ENCODE measurements around the gene ZNF565.
"Not testable (repeated sequence)": the region's sequence is repeated elsewhere in the genome, so short reads cannot be mapped to it uniquely, and the experiment has no call there.

Gene ZNF565

DNA sequence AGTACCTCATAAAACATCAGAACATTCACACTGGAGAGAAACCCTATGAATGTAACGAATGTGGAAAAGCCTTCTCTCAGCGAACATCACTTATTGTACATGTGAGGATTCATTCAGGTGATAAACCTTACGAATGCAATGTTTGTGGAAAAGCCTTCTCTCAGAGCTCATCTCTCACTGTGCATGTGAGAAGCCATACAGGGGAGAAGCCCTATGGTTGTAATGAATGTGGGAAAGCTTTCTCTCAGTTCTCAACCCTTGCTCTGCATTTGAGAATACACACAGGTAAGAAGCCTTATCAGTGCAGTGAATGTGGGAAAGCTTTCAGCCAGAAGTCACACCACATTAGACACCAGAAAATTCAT, 22.5 kb upstream of the ZNF565 start:
- in situ Hi-C loops (cut with MboI; ENCODE audit: low pct_unique_long_range_greater_than_20kb, low sequenced_read_pairs, unreplicated experiment) = no loop called here
- DNase-seq (ENCODE audit: low spot score) = no peak
- TF ChIP-seq, protein P1, sequence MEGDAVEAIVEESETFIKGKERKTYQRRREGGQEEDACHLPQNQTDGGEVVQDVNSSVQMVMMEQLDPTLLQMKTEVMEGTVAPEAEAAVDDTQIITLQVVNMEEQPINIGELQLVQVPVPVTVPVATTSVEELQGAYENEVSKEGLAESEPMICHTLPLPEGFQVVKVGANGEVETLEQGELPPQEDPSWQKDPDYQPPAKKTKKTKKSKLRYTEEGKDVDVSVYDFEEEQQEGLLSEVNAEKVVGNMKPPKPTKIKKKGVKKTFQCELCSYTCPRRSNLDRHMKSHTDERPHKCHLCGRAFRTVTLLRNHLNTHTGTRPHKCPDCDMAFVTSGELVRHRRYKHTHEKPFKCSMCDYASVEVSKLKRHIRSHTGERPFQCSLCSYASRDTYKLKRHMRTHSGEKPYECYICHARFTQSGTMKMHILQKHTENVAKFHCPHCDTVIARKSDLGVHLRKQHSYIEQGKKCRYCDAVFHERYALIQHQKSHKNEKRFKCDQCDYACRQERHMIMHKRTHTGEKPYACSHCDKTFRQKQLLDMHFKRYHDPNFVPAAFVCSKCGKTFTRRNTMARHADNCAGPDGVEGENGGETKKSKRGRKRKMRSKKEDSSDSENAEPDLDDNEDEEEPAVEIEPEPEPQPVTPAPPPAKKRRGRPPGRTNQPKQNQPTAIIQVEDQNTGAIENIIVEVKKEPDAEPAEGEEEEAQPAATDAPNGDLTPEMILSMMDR (IDR thresholded peaks at IDR 0.05; ENCODE audit: extremely low read depth, insufficient read depth, missing control alignments) = no peak

DNA sequence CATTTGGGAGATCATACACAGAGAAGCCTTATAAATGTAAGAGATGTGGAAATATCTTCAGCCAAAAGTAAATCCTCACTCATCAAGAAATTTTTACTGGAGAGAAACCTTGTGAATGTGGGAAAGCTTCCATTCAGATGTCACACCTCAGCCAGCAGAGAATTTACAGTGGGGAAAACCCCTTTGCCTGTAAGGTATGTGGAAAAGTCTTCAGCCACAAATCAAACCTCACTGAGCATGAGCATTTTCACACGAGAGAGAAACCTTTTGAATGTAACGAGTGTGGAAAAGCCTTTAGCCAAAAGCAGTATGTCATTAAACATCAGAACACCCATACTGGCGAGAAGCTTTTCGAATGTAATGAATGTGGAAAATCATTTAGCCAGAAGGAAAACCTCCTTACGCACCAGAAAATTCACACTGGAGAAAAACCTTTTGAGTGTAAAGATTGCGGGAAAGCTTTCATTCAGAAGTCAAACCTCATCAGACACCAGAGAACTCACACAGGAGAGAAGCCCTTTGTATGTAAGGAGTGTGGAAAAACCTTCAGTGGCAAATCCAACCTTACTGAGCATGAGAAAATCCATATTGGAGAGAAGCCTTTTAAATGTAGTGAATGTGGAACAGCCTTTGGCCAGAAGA, 22.0 kb upstream of the ZNF565 start:
- in situ Hi-C loops (cut with MboI; ENCODE audit: low pct_unique_long_range_greater_than_20kb, low sequenced_read_pairs, unreplicated experiment) = no loop called here
- TF ChIP-seq, protein P1 (IDR thresholded peaks at IDR 0.05; ENCODE audit: extremely low read depth, insufficient read depth, missing control alignments) = no peak
- no peak for DNase-seq (ENCODE audit: low spot score)

DNA sequence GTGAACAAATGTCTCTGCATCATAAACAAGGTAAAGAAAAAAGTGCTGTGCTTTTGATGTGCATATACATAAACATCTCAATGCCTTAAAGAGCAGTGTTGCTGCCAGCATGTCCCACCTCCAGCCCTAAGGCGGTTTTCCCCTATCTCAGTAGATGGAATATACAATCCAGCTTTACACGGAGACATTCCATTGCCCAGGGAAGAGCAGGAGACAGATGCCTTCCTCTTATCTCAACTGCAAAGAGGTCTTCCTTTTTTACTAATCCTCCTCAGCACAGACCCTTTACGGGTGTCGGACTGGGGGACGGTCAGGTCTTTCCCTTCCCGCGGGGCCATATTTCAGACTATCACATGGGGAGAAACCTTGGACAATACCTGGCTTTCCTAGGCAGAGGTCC, 19.2 kb upstream of the ZNF565 start:
- in situ Hi-C loops (cut with MboI; ENCODE audit: low pct_unique_long_range_greater_than_20kb, low sequenced_read_pairs, unreplicated experiment) = not testable (repeated sequence)

DNA sequence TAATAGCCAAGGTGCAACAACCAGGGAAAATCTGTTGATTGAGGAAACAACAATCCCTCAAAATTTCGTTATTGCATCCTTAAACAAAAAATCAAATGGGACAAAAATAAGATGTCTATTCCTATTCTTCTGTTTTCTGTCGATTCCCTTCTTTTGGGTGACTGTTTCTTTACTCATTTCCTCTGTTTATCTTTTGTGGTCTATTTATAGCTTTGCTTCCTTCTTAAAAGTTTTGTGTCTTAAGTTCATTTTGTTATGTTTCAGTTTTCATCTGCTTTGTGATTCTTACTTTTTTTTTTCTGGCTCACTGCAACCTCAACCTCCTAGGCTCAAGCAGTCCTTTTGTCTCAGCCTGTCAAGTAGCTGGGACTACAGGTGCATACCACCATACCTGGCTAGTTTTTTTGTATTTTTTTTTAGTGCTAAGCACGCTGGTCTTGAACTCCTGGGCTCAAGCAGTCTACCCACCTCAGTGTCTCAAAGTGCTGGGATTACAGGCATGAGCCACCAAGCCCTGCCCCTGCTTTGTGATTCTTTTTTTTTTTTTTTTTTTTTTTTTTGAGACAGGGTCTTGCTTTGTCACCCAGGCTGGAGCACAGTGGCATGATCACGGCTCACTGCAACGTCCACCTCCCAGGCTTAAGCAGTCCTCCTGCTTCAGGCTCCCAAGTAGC, 10.9 kb upstream of the ZNF565 start:
- in situ Hi-C loops (cut with MboI; ENCODE audit: low pct_unique_long_range_greater_than_20kb, low sequenced_read_pairs, unreplicated experiment) = no loop called here
- DNase-seq (ENCODE audit: low spot score) = no peak
- TF ChIP-seq, protein P1 (IDR thresholded peaks at IDR 0.05; ENCODE audit: extremely low read depth, insufficient read depth, missing control alignments) = no peak

More for the DNA sequence above, 19.2 kb upstream of the ZNF565 start:
- not testable (repeated sequence) for DNase-seq (ENCODE audit: low spot score)

DNA sequence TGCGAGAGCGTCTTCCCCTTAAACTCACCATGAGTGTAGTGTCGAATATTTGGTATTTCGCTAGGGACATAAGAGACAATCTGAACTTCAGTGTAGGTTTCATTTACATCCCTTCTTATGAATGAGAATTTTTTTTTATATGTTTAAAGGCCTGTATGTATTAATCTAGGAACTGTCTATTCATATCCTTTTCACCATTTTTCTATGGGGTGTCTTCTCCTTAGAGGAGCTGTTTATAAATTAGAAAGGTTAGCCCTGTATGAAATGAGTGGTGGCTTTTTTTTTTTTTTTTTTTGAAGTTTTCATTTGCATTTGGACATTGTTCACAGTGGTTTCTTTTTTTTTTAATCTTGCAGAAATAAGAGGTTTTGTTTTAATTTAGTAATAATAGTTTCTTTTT, 8.0 kb upstream of the ZNF565 start:
- in situ Hi-C loops (cut with MboI; ENCODE audit: low pct_unique_long_range_greater_than_20kb, low sequenced_read_pairs, unreplicated experiment) = no loop called here
- DNase-seq (ENCODE audit: low spot score) = no peak
- TF ChIP-seq, protein P1 (IDR thresholded peaks at IDR 0.05; ENCODE audit: extremely low read depth, insufficient read depth, missing control alignments) = no peak

DNA sequence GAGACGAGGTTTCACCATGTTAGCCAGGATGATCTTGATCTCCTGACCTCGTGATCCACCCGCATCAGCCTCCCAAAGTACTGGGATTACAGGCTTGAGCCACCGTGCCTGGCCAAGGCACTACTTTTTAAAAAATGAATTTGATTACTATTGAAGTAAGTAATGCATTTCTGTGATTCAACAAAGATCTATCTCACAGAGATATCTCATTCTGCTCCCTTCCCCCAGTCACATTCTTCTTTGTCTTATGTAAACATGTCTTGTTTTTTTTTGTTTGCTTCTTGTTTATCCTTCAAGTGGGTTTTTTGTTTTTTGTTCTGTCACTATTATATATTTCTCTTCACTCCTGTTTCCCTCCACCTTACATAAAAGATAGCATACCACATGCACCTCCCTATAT, 7.0 kb upstream of the ZNF565 start:
- in situ Hi-C loops (cut with MboI; ENCODE audit: low pct_unique_long_range_greater_than_20kb, low sequenced_read_pairs, unreplicated experiment) = no loop called here
- TF ChIP-seq, protein P1 (IDR thresholded peaks at IDR 0.05; ENCODE audit: extremely low read depth, insufficient read depth, missing control alignments) = no peak
- no peak for DNase-seq (ENCODE audit: low spot score)

DNA sequence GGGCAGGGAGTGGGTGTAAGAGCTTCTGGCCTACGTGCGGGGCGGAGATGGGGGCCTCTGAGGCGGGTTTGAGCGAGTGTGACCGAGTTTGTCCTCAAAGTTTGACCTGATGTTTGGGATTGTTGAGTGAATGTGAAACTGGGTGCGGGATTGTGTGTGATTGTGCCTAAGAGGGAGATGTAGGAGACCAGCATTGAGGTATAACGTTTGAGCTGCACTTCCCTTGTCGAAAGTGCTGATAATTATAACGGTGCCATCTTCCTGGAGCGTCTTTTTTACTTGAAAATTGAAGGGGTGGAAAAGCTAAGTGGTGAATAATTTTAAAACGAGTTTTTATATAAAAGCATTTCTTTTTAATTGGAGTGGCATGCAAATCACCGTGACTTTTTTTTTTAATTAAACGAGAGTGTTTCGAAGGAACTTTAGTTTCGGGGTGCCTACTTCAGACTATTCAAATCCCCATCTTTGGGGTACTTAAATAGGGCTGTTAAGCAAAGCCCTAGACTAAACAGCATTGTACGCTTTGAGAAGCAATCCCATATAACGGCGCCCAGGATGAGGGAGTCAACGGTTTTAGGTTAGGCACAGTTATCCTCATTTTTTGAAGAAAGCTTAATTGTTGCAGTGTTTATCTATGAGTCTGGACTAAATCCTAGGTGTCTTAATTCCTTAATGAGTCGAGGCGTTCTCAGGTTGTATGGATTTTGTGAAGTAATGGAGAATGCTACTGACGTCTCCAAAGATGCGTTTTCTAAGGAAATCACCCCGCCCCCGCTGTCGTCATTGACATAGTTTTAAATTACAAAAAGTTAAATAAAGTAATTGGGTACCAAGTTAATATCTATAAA, 1.0 kb upstream of the ZNF565 start:
- in situ Hi-C loops (cut with MboI; ENCODE audit: low pct_unique_long_range_greater_than_20kb, low sequenced_read_pairs, unreplicated experiment) = no loop called here
- TF ChIP-seq, protein P1 (IDR thresholded peaks at IDR 0.05; ENCODE audit: extremely low read depth, insufficient read depth, missing control alignments) = no peak
- no peak for DNase-seq (ENCODE audit: low spot score)
